NB4 (cell line): ENCODE measurements around the gene LYRM4.

Source experiments
- MYC ChIP-seq: IDR thresholded peaks from 2 replicates; pipeline ENCODE4 v1.6.1; 2011; ENCODE audit warnings: low read depth, low read length
- POLR2A ChIP-seq: IDR thresholded peaks from 2 replicates; pipeline ENCODE4 v1.6.1; 2011; ENCODE audit warnings: mild to moderate bottlenecking; ENCODE audit not compliant: insufficient read length; ENCODE audit errors: extremely low read depth
- TF ChIP-seq, protein P1 (sequence below): IDR thresholded peaks from one replicate; pipeline ENCODE4 v1.5.1; 2012; ENCODE audit warnings: low read depth, low read length
- TF ChIP-seq, protein P2 (sequence below): IDR thresholded peaks from 2 replicates; pipeline ENCODE4 v1.6.1; 2011; ENCODE audit warnings: low read depth, low read length

DNA sequence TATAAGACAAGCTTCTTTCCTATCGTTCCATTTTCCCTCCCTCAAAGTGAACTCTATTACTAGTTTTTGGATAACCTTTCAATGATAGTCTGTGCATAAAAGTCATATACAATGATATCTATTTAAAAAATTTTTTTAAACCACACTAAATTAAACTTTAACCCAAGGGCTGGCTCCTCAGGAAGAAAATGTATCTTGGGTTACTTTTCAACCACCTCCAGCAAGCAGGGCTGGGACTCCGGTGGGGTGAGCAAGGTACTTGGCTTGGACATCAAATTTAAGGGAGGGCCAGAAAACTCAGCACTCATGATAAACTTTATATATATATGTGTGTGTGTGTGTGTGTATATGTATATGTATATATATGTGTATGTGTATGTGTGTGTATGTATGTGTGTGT lies 189.5 kb downstream of the LYRM4 start:
- TF ChIP-seq, protein P1, sequence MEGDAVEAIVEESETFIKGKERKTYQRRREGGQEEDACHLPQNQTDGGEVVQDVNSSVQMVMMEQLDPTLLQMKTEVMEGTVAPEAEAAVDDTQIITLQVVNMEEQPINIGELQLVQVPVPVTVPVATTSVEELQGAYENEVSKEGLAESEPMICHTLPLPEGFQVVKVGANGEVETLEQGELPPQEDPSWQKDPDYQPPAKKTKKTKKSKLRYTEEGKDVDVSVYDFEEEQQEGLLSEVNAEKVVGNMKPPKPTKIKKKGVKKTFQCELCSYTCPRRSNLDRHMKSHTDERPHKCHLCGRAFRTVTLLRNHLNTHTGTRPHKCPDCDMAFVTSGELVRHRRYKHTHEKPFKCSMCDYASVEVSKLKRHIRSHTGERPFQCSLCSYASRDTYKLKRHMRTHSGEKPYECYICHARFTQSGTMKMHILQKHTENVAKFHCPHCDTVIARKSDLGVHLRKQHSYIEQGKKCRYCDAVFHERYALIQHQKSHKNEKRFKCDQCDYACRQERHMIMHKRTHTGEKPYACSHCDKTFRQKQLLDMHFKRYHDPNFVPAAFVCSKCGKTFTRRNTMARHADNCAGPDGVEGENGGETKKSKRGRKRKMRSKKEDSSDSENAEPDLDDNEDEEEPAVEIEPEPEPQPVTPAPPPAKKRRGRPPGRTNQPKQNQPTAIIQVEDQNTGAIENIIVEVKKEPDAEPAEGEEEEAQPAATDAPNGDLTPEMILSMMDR: no peak
- TF ChIP-seq POLR2A (no peak), MYC (no peak)
- TF ChIP-seq, protein P2, sequence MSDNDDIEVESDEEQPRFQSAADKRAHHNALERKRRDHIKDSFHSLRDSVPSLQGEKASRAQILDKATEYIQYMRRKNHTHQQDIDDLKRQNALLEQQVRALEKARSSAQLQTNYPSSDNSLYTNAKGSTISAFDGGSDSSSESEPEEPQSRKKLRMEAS: no peak
